ENCODE measurements around the gene GIPC1. TPM values are rescaled to one million over a fixed set of nuclear protein-coding genes. Genes with fewer than 3 reads are reported as not detected.

GIPC1 gene
- total RNA-seq, 6 experiments from 2014 or later: 25.2 to 63.5 (median 29.8) TPM

DNA sequence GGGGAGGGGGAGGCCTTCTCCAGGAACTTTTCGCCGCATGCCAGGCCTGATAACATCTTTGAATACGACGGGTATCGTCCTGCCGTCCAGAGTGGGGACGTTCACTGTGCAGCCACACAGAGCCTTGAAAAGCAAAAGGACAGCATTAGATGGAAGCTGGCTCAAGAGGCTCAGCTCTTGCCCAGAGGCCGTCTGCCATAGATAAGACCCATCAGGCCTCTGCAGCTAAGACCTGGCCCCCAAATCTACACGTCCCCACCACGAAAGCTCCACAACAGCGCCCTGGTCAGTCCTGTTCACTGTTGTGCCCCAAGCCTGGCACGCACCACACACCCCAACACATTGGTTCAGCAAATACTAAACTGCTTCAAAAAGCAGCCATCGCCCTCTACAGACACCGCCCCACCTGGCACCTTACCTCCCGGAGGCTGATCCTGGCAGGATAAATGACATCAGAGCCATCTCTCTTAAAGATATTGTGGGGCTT lies 20.2 kb upstream of the GIPC1 start:
- no peak for ATAC-seq
- H3K36me3 ChIP-seq: peaks cover 0 to 27% (median 15%) of the 10 kb centered on the region in 4 donors
- H3K9me3 ChIP-seq: no peaks in the 10 kb centered on the region
- WGBS (ENCODE audit: insufficient coverage, low coverage, low lambda C conversion rate, missing lambda C conversion rate): 27% methylated on average over 8 of the region's 15 CpGs
- H3K27ac ChIP-seq: peak overlapping the region; percentile 100
- peak; percentile 37 to 71 (median 69) for DNase-seq
- peaks cover 0 to 73% (median 24%) of the 10 kb centered on the region in 4 donors for H3K4me1 ChIP-seq
- intact Hi-C loops (cut with DNase I): no loop called here
- H3K4me3 ChIP-seq: peak overlapping the region; percentile 73 to 98 (median 86)
- H3K27me3 ChIP-seq: no peaks in the 10 kb centered on the region
- TF ChIP-seq, protein P1, sequence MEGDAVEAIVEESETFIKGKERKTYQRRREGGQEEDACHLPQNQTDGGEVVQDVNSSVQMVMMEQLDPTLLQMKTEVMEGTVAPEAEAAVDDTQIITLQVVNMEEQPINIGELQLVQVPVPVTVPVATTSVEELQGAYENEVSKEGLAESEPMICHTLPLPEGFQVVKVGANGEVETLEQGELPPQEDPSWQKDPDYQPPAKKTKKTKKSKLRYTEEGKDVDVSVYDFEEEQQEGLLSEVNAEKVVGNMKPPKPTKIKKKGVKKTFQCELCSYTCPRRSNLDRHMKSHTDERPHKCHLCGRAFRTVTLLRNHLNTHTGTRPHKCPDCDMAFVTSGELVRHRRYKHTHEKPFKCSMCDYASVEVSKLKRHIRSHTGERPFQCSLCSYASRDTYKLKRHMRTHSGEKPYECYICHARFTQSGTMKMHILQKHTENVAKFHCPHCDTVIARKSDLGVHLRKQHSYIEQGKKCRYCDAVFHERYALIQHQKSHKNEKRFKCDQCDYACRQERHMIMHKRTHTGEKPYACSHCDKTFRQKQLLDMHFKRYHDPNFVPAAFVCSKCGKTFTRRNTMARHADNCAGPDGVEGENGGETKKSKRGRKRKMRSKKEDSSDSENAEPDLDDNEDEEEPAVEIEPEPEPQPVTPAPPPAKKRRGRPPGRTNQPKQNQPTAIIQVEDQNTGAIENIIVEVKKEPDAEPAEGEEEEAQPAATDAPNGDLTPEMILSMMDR (IDR thresholded peaks at IDR 0.05): peak in 1 of 4 donors; percentile 36
- no peak for TF ChIP-seq POLR2A (IDR thresholded peaks at IDR 0.05)

DNA sequence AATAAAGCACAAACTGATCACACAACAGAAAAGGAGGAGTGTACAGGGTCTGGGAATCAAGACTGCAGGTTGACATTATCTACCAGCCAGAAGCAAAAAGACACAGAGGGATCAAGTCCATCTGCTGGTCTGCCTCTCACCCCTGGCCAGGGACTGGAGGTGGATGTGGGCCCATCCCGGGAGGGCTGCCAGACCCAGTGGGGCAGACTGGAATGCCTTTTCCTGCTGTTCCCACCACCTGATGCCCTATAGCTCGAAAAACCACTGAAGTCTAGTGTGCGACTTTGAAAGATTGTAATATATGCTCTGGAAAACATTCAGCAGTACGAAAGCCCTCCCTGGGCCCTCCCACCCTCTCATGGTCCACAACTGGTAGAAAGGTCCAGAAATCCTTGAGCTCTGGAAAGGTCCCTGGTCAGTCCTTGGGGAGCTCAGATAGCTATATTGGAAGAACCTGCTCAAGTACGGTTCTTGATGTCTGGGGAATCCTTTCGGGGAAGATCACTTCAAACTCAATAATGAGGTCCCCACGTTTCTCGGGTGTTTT lies 19.6 kb upstream of the GIPC1 start:
- peak overlapping the region; percentile 100 for H3K27ac ChIP-seq
- intact Hi-C loops (cut with DNase I): no loop called here
- DNase-seq (peak in 1 of 3 donors; percentile 64), ATAC-seq (no peak)
- no peaks in the 10 kb centered on the region for H3K9me3 ChIP-seq
- no peak for TF ChIP-seq POLR2A (IDR thresholded peaks at IDR 0.05)
- TF ChIP-seq, protein P1 (IDR thresholded peaks at IDR 0.05): no peak
- H3K4me1 ChIP-seq: peaks cover 0 to 76% (median 27%) of the 10 kb centered on the region in 4 donors
- no peaks in the 10 kb centered on the region for H3K27me3 ChIP-seq
- H3K36me3 ChIP-seq: peaks cover 0 to 27% (median 15%) of the 10 kb centered on the region in 4 donors
- peak overlapping the region; percentile 73 to 98 (median 86) for H3K4me3 ChIP-seq
- 47% methylated on average over 3 of the region's 8 CpGs for WGBS (ENCODE audit: insufficient coverage, low coverage, low lambda C conversion rate, missing lambda C conversion rate)

DNA sequence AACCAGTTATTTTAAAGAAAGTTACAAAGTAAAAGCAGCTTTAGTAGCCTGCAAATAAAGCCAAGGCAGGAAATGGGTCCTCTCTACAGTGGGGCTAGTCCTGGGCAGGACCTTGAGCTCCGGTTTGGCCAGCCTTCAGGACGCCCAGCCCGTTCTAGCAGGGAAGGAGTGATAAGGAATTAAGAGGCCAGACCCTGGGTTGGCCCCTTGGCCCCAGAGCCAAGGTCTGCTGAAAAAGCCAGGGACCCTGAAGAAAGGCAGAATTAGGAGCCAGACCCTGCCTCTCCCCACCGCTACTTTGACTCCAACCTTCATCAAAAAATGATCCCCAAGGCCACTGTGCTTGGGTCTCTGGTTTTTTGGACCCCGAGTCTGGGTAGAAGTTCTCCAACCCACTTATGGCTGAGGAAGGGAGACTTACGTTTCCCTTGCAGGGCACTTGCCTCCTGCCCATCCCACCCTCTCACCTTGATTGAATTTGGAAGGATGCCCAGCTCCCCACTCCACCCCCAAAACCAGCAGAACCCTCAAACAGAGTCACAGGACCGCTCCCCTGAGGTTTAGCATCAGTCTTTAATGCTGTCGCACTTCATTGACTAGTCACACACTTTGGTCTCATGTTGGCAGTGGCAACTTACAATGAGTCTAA lies 18.4 kb upstream of the GIPC1 start:
- no peaks in the 10 kb centered on the region for H3K9me3 ChIP-seq
- H3K27me3 ChIP-seq: no peaks in the 10 kb centered on the region
- H3K27ac ChIP-seq: peak overlapping the region in 2 of 3 donors; percentile 100
- ATAC-seq: no peak
- peaks cover 0 to 71% (median 26%) of the 10 kb centered on the region in 4 donors for H3K4me1 ChIP-seq
- intact Hi-C loops (cut with DNase I): no loop called here
- 54% methylated on average over 7 of the region's 8 CpGs for WGBS (ENCODE audit: insufficient coverage, low coverage, low lambda C conversion rate, missing lambda C conversion rate)
- H3K36me3 ChIP-seq: peaks cover 0 to 27% (median 15%) of the 10 kb centered on the region in 4 donors
- TF ChIP-seq POLR2A (IDR thresholded peaks at IDR 0.05): no peak
- TF ChIP-seq, protein P1 (IDR thresholded peaks at IDR 0.05): no peak
- peak overlapping the region in 2 of 3 donors; percentile 86 to 98 for H3K4me3 ChIP-seq
- DNase-seq: no peak

DNA sequence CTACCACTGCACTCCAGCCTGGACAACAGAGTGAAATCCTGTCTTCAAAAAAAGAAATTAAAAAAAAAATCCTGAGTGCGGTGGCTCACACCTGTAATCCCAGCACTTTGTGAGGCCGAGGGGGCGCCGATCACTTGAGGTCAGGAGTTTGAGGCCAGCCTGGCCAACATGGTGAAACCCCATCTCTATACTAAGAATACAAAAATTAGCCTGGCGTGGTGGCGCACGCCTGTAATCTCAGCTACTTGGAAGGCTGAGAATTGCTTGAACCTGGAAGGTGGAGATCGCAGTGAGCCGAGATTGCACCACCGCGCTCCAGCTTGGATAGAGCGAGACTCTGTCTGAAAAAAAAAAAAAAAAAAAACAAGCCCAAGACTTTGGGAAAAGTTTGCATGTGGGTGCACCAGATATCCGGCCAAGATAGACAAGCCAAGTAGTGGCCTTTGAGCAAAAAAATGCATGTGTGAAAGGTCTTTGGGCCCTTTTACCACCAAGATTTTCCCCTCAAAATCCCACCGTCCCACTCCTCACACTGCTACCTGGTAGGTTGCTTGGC lies 16.6 kb upstream of the GIPC1 start:
- TF ChIP-seq POLR2A (IDR thresholded peaks at IDR 0.05): no peak
- TF ChIP-seq, protein P1 (IDR thresholded peaks at IDR 0.05): no peak
- ATAC-seq (no peak), DNase-seq (no peak)
- intact Hi-C loops (cut with DNase I): no loop called here
- Histone ChIP-seq H3K4me3 (no peak overlapping the region), H3K27ac (peak overlapping the region; percentile 12 to 100 (median 100)), H3K27me3 (no peaks in the 10 kb centered on the region), H3K4me1 (peaks cover 0 to 65% (median 22%) of the 10 kb centered on the region in 4 donors), H3K36me3 (peaks cover 0 to 27% (median 15%) of the 10 kb centered on the region in 4 donors), H3K9me3 (no peaks in the 10 kb centered on the region)
- WGBS (ENCODE audit: insufficient coverage, low coverage, low lambda C conversion rate, missing lambda C conversion rate): 79% methylated on average over 13 of the region's 14 CpGs

Data from right lobe of liver (tissue), 6 donors.